OCI-LY3 (cell line): ENCODE data around the gene IER5.

Source experiments
- H2AFZ ChIP-seq: fragments of 200-600, 300-600 bp; shearing (Covaris generic); 2 replicates; pipeline ENCODE4 v1.6.0; 2014; ENCODE audit warnings: antibody characterized with exemption, low read depth, low read length
- H3K27ac ChIP-seq: fragments of 200-600, 300-600 bp; sonication (generic); 2 replicates; pipeline ENCODE4 v1.5.1; 2014; ENCODE audit warnings: mild to moderate bottlenecking, low read length, moderate library complexity, mixed read lengths
- H3K27me3 ChIP-seq: fragments of 200-600, 300-600 bp; sonication (generic); 2 replicates; pipeline ENCODE4 v1.6.1; 2014; ENCODE audit warnings: low read depth, low read length, mixed read lengths
- H3K36me3 ChIP-seq: fragments of 200-600, 300-600 bp; sonication (generic); replicated peaks from 2 replicates; pipeline ENCODE3; 2014; ENCODE audit warnings: low read depth, low read length, mixed read lengths
- H3K4me1 ChIP-seq: fragments of 300-600, 200-600 bp; sonication (generic); 2 replicates; pipeline ENCODE4 v1.6.1; 2014; ENCODE audit warnings: low read length, mixed read lengths
- H3K4me2 ChIP-seq: fragments of 200-600, 300-600 bp; sonication (generic); 2 replicates; pipeline ENCODE4 v1.6.1; 2014; ENCODE audit warnings: low read length, mixed read lengths
- H3K4me3 ChIP-seq: fragments of 300-600, 200-600 bp; sonication (generic); 2 replicates; pipeline ENCODE4 v1.5.1; 2014; ENCODE audit warnings: antibody characterized with exemption, mild to moderate bottlenecking, low read length, moderate library complexity
- H3K79me2 ChIP-seq: fragments of 300-600, 200-600 bp; shearing (Covaris generic); 2 replicates; pipeline ENCODE4 v1.6.1; 2014; ENCODE audit warnings: mild to moderate bottlenecking, low read length, mixed read lengths
- H3K9ac ChIP-seq: fragments of 300-600, 200-600 bp; shearing (Covaris generic); 2 replicates; pipeline ENCODE4 v1.6.0; 2014; ENCODE audit warnings: mild to moderate bottlenecking, low read length, moderate library complexity
- H3K9me3 ChIP-seq: fragments of 200-600, 300-600 bp; shearing (Covaris generic); 2 replicates; pipeline ENCODE4 v1.6.1; 2014; ENCODE audit warnings: low read length, mixed read lengths; ENCODE audit not compliant: insufficient read depth
- H4K20me1 ChIP-seq: fragments of 200-600, 300-600 bp; sonication (generic); 2 replicates; pipeline ENCODE4 v1.6.1; 2016; ENCODE audit warnings: low read length, mixed read lengths; ENCODE audit not compliant: insufficient read depth
- EZH2phosphoT487 ChIP-seq: fragments of 200-600 bp; shearing (Covaris generic); IDR thresholded peaks from 2 replicates; pipeline ENCODE4 v1.6.1; 2018; ENCODE audit warnings: antibody characterized with exemption, mixed run types, low read depth
- TF ChIP-seq, protein P1 (sequence below): fragments of 200-600, 300-600 bp; sonication (generic); IDR thresholded peaks from 2 replicates; pipeline ENCODE4 v1.5.1; 2014; ENCODE audit warnings: antibody characterized with exemption, low read length, low read depth

IER5 gene

DNA sequence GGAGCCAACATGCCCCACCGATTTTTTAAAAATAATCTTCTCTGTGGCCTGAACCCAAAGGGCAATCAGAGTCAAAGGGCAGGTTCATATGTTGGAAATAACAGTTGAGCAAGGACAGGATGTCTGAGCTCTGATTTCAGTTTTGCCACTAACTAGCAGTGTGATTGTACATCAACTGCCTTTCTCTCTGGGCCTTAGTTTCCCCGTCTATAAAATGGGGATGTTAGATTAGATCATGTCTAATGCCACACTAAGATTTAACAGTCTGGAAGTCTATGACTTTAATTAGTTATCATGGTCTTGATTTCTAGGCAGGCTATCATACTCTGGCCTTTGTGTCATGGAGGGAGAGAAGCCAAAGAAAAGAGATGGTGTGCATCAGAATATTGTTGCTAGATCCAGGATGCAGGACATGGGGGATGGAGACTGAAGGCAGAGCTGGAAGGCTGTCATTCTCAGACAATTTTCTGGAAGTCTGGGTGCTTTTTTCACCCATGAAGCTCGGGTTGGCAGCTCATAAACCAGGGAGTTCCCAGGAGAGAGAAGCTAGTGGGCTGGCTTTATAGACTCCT, 28.4 kb downstream of the IER5 start:
- no peaks in the 10 kb centered on the region for H3K36me3 ChIP-seq
- no peak overlapping the region for H3K4me2 ChIP-seq
- no peaks in the 10 kb centered on the region for H3K79me2 ChIP-seq
- no peak overlapping the region for H2AFZ ChIP-seq
- peaks cover 4% of the 10 kb centered on the region for H3K4me1 ChIP-seq
- TF ChIP-seq, protein P1, sequence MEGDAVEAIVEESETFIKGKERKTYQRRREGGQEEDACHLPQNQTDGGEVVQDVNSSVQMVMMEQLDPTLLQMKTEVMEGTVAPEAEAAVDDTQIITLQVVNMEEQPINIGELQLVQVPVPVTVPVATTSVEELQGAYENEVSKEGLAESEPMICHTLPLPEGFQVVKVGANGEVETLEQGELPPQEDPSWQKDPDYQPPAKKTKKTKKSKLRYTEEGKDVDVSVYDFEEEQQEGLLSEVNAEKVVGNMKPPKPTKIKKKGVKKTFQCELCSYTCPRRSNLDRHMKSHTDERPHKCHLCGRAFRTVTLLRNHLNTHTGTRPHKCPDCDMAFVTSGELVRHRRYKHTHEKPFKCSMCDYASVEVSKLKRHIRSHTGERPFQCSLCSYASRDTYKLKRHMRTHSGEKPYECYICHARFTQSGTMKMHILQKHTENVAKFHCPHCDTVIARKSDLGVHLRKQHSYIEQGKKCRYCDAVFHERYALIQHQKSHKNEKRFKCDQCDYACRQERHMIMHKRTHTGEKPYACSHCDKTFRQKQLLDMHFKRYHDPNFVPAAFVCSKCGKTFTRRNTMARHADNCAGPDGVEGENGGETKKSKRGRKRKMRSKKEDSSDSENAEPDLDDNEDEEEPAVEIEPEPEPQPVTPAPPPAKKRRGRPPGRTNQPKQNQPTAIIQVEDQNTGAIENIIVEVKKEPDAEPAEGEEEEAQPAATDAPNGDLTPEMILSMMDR = no peak
- TF ChIP-seq EZH2phosphoT487 = no peak
- no peak overlapping the region for H3K27ac ChIP-seq
- H3K9ac ChIP-seq = no peak overlapping the region
- peaks cover 21% of the 10 kb centered on the region; the same call in 1 of the 2 replicates for H3K27me3 ChIP-seq
- no peaks in the 10 kb centered on the region for H3K9me3 ChIP-seq
- no peak overlapping the region for H3K4me3 ChIP-seq
- no peaks in the 10 kb centered on the region for H4K20me1 ChIP-seq

GRCh38 chr1:181117648-181118449, 29.3 kb downstream of the IER5 start:
- Histone ChIP-seq H3K9ac (no peak overlapping the region), H3K36me3 (no peaks in the 10 kb centered on the region), H4K20me1 (no peaks in the 10 kb centered on the region), H3K9me3 (no peaks in the 10 kb centered on the region), H3K4me2 (no peak overlapping the region), H3K27me3 (peaks cover 15% of the 10 kb centered on the region; the same call in 1 of the 2 replicates), H3K4me1 (peaks cover 4% of the 10 kb centered on the region), H2AFZ (no peak overlapping the region), H3K4me3 (no peak overlapping the region), H3K79me2 (no peaks in the 10 kb centered on the region), H3K27ac (no peak overlapping the region)
- TF ChIP-seq, protein P1 = no peak
- no peak for TF ChIP-seq EZH2phosphoT487

DNA sequence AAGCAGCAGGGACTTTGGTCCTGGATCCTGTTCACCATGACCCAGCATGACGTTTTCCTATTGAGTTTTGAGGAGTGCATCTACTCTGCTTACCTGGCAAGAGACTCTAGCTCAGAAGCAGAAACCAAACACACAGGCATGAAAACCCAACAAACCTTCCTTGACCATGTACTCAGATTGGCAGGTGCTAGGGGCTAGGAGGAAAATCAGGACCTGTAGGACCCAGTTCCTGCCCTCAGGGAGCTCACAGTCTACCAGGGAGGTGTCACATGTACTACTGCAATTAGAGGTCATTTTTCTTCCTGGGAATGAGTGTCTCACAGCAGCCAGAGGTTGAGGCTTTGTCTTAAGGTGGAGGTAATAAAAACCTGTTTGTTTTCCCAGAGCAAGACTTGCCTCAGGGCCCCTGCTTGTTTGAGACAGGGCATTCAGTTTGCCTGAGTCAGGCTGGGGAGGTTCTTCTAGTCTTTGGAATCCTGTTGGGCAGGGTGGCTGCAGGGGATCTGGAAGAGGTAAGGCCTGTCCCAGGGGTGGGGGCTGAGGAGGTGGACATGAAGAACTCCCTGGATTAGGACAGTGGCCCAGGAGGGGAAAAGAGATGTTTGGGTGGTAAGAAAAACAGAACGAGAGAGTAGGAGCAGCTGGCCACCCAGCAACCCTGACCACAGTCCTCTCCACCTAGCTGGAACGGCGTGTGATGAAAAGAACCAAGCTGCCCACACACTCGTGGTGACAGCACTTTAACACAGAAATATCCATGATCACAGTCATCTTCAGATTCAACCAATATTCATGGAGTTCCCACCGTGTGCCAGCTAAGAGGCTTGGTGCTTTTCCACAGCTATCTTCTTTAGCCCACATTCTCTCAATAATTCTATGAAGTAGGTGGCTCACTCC, 30.8 kb downstream of the IER5 start:
- no peaks in the 10 kb centered on the region for H4K20me1 ChIP-seq
- no peaks in the 10 kb centered on the region for H3K79me2 ChIP-seq
- no peaks in the 10 kb centered on the region for H3K9me3 ChIP-seq
- no peaks in the 10 kb centered on the region for H3K36me3 ChIP-seq
- no peak overlapping the region for H2AFZ ChIP-seq
- no peak for TF ChIP-seq EZH2phosphoT487
- TF ChIP-seq, protein P1 = no peak
- H3K27ac ChIP-seq = no peak overlapping the region
- no peak overlapping the region for H3K4me3 ChIP-seq
- no peak overlapping the region for H3K9ac ChIP-seq
- peaks cover 9% of the 10 kb centered on the region for H3K4me1 ChIP-seq
- H3K4me2 ChIP-seq = no peak overlapping the region
- H3K27me3 ChIP-seq = peaks cover 15% of the 10 kb centered on the region; the same call in 1 of the 2 replicates

DNA sequence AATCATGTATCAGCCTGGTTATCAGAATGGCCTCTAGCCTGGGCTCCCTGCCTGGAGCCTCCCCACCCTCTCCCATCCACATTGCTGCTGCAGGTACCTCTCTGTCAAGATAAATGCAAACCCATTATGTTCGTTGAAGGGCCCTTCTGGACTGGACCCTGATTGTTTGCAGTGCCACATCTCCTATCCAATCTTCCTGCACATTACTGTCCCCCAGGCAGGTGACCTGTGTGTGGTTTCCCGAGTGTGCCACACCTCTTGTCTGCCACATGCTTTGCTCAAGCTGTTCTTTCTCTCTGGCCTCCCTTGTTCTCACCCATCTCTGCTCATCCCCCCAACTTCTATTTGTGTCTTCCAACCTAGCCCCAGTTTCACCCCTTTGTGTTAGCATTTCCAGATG, 32.4 kb downstream of the IER5 start:
- Histone ChIP-seq H3K79me2 (no peaks in the 10 kb centered on the region), H3K9me3 (no peaks in the 10 kb centered on the region), H3K36me3 (no peaks in the 10 kb centered on the region), H3K9ac (no peak overlapping the region), H3K27ac (no peak overlapping the region), H4K20me1 (no peaks in the 10 kb centered on the region), H3K27me3 (peaks cover 9% of the 10 kb centered on the region; the same call in 1 of the 2 replicates), H3K4me1 (peaks cover 18% of the 10 kb centered on the region), H2AFZ (no peak overlapping the region), H3K4me3 (no peak overlapping the region), H3K4me2 (no peak overlapping the region)
- TF ChIP-seq, protein P1 = no peak
- no peak for TF ChIP-seq EZH2phosphoT487
